Liver (tissue), 9 donors: ENCODE data around the gene WNT7B. TPM values are rescaled to one million over a fixed set of nuclear protein-coding genes. Genes with fewer than 3 reads are reported as not detected.

Experiments used
- DNase-seq: peaks from one replicate; pipeline ENCODE4 v3.0.0-alpha.2; 2017; ENCODE audit warnings: low spot score
- H3K27ac ChIP-seq, 2 donors: one replicate each; pipeline ENCODE4 v1.7.0; 2013; ENCODE audit warnings: inconsistent platforms in 2 of 2, low read length in 2 of 2, control low read depth in 1 of 2, low read depth in 1 of 2, mild to moderate bottlenecking in 1 of 2
- H3K27me3 ChIP-seq, 4 donors: one replicate each; pipeline versions ENCODE4 v1.6.1 to v1.7.0; 2013; ENCODE audit warnings: low read length in 3 of 4, inconsistent platforms in 1 of 4, mild to moderate bottlenecking in 1 of 4, moderate library complexity in 1 of 4; ENCODE audit not compliant: control insufficient read depth in 4 of 4, insufficient read depth in 4 of 4
- H3K36me3 ChIP-seq, 4 donors: one replicate each; pipeline versions ENCODE4 v1.6.1 to v1.7.0; 2013; ENCODE audit warnings: low read length in 3 of 4, mild to moderate bottlenecking in 3 of 4, low read depth in 1 of 4, moderate library complexity in 1 of 4; ENCODE audit not compliant: control insufficient read depth in 4 of 4, insufficient read depth in 3 of 4
- H3K4me1 ChIP-seq, 4 donors: one replicate each; pipeline versions ENCODE4 v1.6.1 to v1.7.0; 2013; ENCODE audit warnings: low read length in 3 of 4, mild to moderate bottlenecking in 3 of 4, moderate library complexity in 1 of 4; ENCODE audit not compliant: control insufficient read depth in 4 of 4, insufficient read depth in 4 of 4
- H3K4me3 ChIP-seq, 3 donors: one replicate each; pipeline versions ENCODE4 v1.6.1 to v1.7.0; 2013; ENCODE audit warnings: low read length in 3 of 3, control low read depth in 1 of 3, low read depth in 1 of 3, mild to moderate bottlenecking in 1 of 3
- H3K9ac ChIP-seq, 2 donors: one replicate each; pipeline ENCODE4 v1.7.0; 2013; ENCODE audit warnings: low read length in 2 of 2, mild to moderate bottlenecking in 2 of 2, moderate library complexity in 2 of 2, control low read depth in 1 of 2, low read depth in 1 of 2
- H3K9me3 ChIP-seq, 4 donors: one replicate each; pipeline versions ENCODE4 v1.6.1 to v1.7.0; 2013; ENCODE audit warnings: low read length in 3 of 4; ENCODE audit not compliant: control insufficient read depth in 4 of 4
- ATF3 ChIP-seq: IDR thresholded peaks from 2 replicates; pipeline ENCODE4 v1.6.1; 2016; ENCODE audit warnings: antibody characterized with exemption
- CTCF ChIP-seq: fragments of 150-350 bp; IDR thresholded peaks from 2 replicates; pipeline ENCODE4 v1.5.1; 2017; ENCODE audit warnings: improper control_type of control experiment, low read depth, low read length; ENCODE audit not compliant: missing input control
- EGR1 ChIP-seq, 2 donors: IDR thresholded peaks; 2 replicates each; pipeline ENCODE4 v1.6.1; 2016 to 2018; ENCODE audit warnings: antibody characterized with exemption in 2 of 2, low read depth in 2 of 2
- FOXA1 ChIP-seq: IDR thresholded peaks from 2 replicates; pipeline ENCODE4 v1.6.1; 2016; ENCODE audit warnings: antibody characterized with exemption
- FOXA2 ChIP-seq: IDR thresholded peaks from 2 replicates; pipeline ENCODE4 v1.6.1; 2016; ENCODE audit warnings: antibody characterized with exemption
- HNF4A ChIP-seq, 2 donors: conservative IDR thresholded peaks; 2 replicates each; pipeline ENCODE4 v1.6.1; 2016; ENCODE audit warnings: antibody characterized with exemption in 2 of 2, mild to moderate bottlenecking in 2 of 2
- JUND ChIP-seq, 2 donors: IDR thresholded peaks; 2 replicates each; pipeline ENCODE4 v1.6.1; 2016; ENCODE audit warnings: antibody characterized with exemption in 2 of 2
- MAX ChIP-seq: IDR thresholded peaks from 2 replicates; pipeline ENCODE4 v1.6.1; 2016; ENCODE audit warnings: antibody characterized with exemption
- NR2F2 ChIP-seq: IDR thresholded peaks from 2 replicates; pipeline ENCODE4 v1.6.1; 2016; ENCODE audit warnings: antibody characterized with exemption
- REST ChIP-seq: IDR thresholded peaks from 2 replicates; pipeline ENCODE4 v1.6.1; 2016; ENCODE audit warnings: antibody characterized with exemption, mild to moderate bottlenecking
- SP1 ChIP-seq: IDR thresholded peaks from 2 replicates; pipeline ENCODE4 v1.6.1; 2018; ENCODE audit warnings: antibody characterized with exemption, mild to moderate bottlenecking
- TAF1 ChIP-seq: conservative IDR thresholded peaks from 2 replicates; pipeline ENCODE4 v1.6.1; 2016; ENCODE audit warnings: antibody characterized with exemption, mild to moderate bottlenecking
- YY1 ChIP-seq: IDR thresholded peaks from 2 replicates; pipeline ENCODE4 v1.6.1; 2016; ENCODE audit warnings: antibody characterized with exemption, mild to moderate bottlenecking
- ZBTB33 ChIP-seq: IDR thresholded peaks from 2 replicates; pipeline ENCODE4 v1.6.1; 2016; ENCODE audit warnings: antibody characterized with exemption
- WGBS: extraction: QIAGEN DNeasy Blood & Tissue Kit; methylation state at CpG from one replicate; pipeline ENCODE4 v1.1.7; 2013; 5-methylcytosine and 5-hydroxymethylcytosine counted together
- polyA plus RNA-seq, 2 donors: library from polyadenylated mRNA; stranded (reverse) in 1 of 2; unstranded in 1 of 2; fragments of 200-250 nt in 1 of 2; fragments of >200 nt in 1 of 2; fragmentation: Nextera tagmentation in 1 of 2; extraction: Ambion mirVana in 1 of 2; gene quantifications; one replicate each; pipeline versions ENCODE4 v1.2.1 to v1.2.3, GENCODE V29; 2013 to 2015
- total RNA-seq, 2 donors: library from RNA; depleted of rRNA; stranded (reverse); fragments of >200 nt; gene quantifications; one replicate each; pipeline ENCODE4 v1.2.3, GENCODE V29; 2014
- donor health status: healthy.
- donor health status: healthy.
- donor health status: healthy.
- donor health status: healthy.
- donor health status: healthy.

WNT7B gene
- total and polyA plus RNA-seq, 4 donors: 0.06 to 0.28 TPM; not detected in 2

GRCh38 chr22:46025973-46026898 lies 49.3 kb upstream of the WNT7B start (continued):
- TF ChIP-seq CTCF (no peak), JUND (IDR thresholded peaks at IDR 0.05) (no peak)

GRCh38 chr22:46025225-46025972 lies 48.4 kb upstream of the WNT7B start:
- TF ChIP-seq HNF4A (conservative IDR thresholded peaks at IDR 0.05) (no peak), TAF1 (no peak), FOXA2 (no peak), NR2F2 (no peak), ZBTB33 (no peak), MAX (no peak), EGR1 (IDR thresholded peaks at IDR 0.05; ENCODE audit: low read depth in 2 of 2) (no peak), REST (no peak), SP1 (no peak), CTCF (no peak), FOXA1 (no peak), YY1 (no peak), ATF3 (no peak)
- 92% methylated on average over 8 of the region's 8 CpGs for WGBS
- DNase-seq: no peak

More at GRCh38 chr22:46025225-46025972, 48.4 kb upstream of the WNT7B start:
- peaks cover 6 to 15% (median 9%) of the 10 kb centered on the region in 4 donors for H3K4me1 ChIP-seq
- no peaks in the 10 kb centered on the region for H3K9me3 ChIP-seq
- no peak overlapping the region for H3K27ac ChIP-seq
- H3K9ac ChIP-seq: no peak overlapping the region
- no peaks in the 10 kb centered on the region for H3K36me3 ChIP-seq
- no peaks in the 10 kb centered on the region for H3K27me3 ChIP-seq
- no peak overlapping the region for H3K4me3 ChIP-seq
